HUES64 (cell line): ENCODE measurements around the gene RPRD1B.

ENCODE experiments used
- H3K27ac ChIP-seq: 2 replicates; pipeline ENCODE4 v1.7.0; 2013; ENCODE audit warnings: low read depth, low read length, inconsistent platforms
- H3K27me3 ChIP-seq: 2 replicates; pipeline ENCODE4 v1.6.1; 2013; ENCODE audit warnings: mild to moderate bottlenecking, low read length; ENCODE audit not compliant: insufficient read depth
- H3K36me3 ChIP-seq: 2 replicates; pipeline ENCODE4 v1.6.1; 2013; ENCODE audit warnings: mild to moderate bottlenecking, low read length; ENCODE audit not compliant: insufficient read depth
- H3K4me1 ChIP-seq: 2 replicates; pipeline ENCODE4 v1.6.1; 2013; ENCODE audit warnings: mild to moderate bottlenecking, low read length, moderate library complexity; ENCODE audit not compliant: insufficient read depth
- H3K4me3 ChIP-seq: 2 replicates; pipeline ENCODE4 v1.5.1; 2013; ENCODE audit warnings: mild to moderate bottlenecking, low read length, moderate library complexity
- H3K9ac ChIP-seq: 2 replicates; pipeline ENCODE4 v1.6.1; 2013; ENCODE audit warnings: mild to moderate bottlenecking, low read depth, low read length
- H3K9me3 ChIP-seq: 2 replicates; pipeline ENCODE4 v1.6.1; 2013; ENCODE audit warnings: low read depth, low read length; ENCODE audit not compliant: insufficient read depth
- WGBS: fragments of 150-250, 120-280 bp; methylation state at CpG from one replicate; pipeline ENCODE4 v1.1.7; 2013; ENCODE audit warnings: missing lambda C conversion rate; 5-methylcytosine and 5-hydroxymethylcytosine counted together

RPRD1B gene

DNA sequence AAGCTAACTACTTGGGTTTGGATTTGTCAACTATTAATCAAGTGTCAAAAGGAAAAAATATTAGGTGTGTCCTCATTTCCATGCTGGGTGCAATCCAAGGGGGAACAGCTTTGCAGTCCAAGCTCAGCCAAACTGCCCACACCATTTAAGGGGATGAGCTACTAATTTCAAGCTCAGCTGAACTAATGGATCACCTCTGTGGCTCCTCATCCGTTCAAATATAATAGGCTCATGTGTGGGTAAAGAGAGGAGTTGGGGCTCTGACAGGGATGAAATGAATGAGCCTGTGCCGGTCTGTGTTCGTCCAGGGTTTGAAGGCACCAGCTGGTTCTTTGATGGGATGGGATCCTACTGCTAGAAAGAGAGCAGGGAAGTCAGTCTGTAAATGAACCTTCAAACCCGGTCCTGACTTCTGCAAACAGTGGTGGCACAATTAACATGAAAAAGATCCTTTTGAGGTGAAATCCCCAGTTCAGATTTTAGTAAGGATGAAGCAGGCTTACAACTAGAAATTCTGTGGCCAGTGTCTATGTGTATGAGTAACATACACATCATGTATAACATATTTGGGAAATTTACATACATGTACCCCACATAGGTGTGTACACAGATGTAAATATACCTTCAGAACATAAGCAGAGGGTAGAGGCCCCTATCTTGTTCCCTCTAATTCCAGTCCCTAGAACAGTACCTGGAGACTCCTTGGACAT lies 42.2 kb upstream of the RPRD1B start:
- Histone ChIP-seq H3K27me3 (no peaks in the 10 kb centered on the region), H3K27ac (no peak overlapping the region), H3K9me3 (no peaks in the 10 kb centered on the region), H3K4me3 (no peak overlapping the region), H3K4me1 (peaks cover 9% of the 10 kb centered on the region), H3K9ac (no peak overlapping the region), H3K36me3 (peaks cover 81% of the 10 kb centered on the region)
- WGBS, result 89% methylated on average over 4 of the region's 4 CpGs

DNA sequence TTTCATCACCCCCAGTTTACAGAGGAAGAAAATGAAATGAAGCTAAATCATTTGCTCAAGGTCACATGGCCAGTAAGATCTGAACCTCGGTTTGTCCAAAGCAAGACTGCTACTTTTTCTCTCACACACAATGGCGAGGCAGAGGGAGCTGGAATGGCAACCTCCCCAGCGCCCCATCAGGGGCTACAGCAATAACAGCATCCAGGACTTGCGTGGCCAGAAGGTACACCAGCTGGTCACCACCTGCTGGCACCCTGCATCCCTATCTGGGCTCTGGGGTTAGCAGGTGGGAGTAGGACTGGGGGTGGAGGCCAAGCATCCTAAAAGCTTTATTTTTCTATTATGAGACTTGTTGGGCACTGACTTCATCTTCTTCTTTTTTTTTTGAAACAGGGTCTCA lies 41.6 kb upstream of the RPRD1B start:
- no peaks in the 10 kb centered on the region for H3K27me3 ChIP-seq
- WGBS, result 96% methylated on average over 4 of the region's 4 CpGs
- H3K9ac ChIP-seq, result no peak overlapping the region
- no peak overlapping the region for H3K27ac ChIP-seq
- H3K9me3 ChIP-seq, result no peaks in the 10 kb centered on the region
- H3K4me1 ChIP-seq, result peaks cover 9% of the 10 kb centered on the region
- peaks cover 81% of the 10 kb centered on the region for H3K36me3 ChIP-seq
- no peak overlapping the region for H3K4me3 ChIP-seq

- Histone ChIP-seq H3K27ac (no peak overlapping the region), H3K36me3 (peaks cover 83% of the 10 kb centered on the region), H3K9me3 (no peaks in the 10 kb centered on the region), H3K9ac (no peak overlapping the region), H3K4me1 (peaks cover 4% of the 10 kb centered on the region; the same call in 1 of the 2 replicates), H3K27me3 (no peaks in the 10 kb centered on the region), H3K4me3 (no peak overlapping the region)
- 72% methylated on average over 5 of the region's 5 CpGs for WGBS
These were observed 40.6 kb upstream of the RPRD1B start for GRCh38 chr20:37992802-37993409.

DNA sequence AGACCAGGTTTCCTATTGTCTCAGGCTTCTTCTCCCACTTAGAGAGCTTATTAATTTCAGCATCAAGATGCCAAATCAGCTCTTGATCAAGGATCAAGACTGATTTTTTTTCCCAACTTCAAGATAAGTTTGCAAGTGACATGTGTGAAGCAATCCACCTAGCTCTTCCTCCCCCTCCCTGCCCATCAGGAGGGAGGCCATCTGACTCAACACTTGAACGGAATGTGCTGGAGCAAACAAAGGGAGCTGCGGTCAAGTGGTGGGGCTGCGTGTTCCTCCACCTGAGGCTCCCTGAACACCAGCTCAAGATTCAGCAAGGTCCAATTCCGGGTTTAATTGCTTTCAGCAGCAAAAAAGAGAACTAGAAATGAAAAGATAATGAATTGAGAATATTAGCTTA lies 39.0 kb upstream of the RPRD1B start:
- H3K9ac ChIP-seq, result no peak overlapping the region
- peaks cover 4% of the 10 kb centered on the region; the same call in 1 of the 2 replicates for H3K4me1 ChIP-seq
- WGBS, result 79% methylated on average over 4 of the region's 4 CpGs
- no peak overlapping the region for H3K4me3 ChIP-seq
- peaks cover 84% of the 10 kb centered on the region for H3K36me3 ChIP-seq
- no peaks in the 10 kb centered on the region for H3K27me3 ChIP-seq
- H3K9me3 ChIP-seq, result no peaks in the 10 kb centered on the region
- H3K27ac ChIP-seq, result no peak overlapping the region

GRCh38 chr20:37995856-37996605 lies 37.5 kb upstream of the RPRD1B start:
- peaks cover 87% of the 10 kb centered on the region for H3K36me3 ChIP-seq
- no peaks in the 10 kb centered on the region for H3K27me3 ChIP-seq
- peaks cover 4% of the 10 kb centered on the region; the same call in 1 of the 2 replicates for H3K4me1 ChIP-seq
- H3K27ac ChIP-seq, result no peak overlapping the region
- 93% methylated on average over 9 of the region's 9 CpGs for WGBS
- no peaks in the 10 kb centered on the region for H3K9me3 ChIP-seq
- H3K9ac ChIP-seq, result no peak overlapping the region
- H3K4me3 ChIP-seq, result no peak overlapping the region

DNA sequence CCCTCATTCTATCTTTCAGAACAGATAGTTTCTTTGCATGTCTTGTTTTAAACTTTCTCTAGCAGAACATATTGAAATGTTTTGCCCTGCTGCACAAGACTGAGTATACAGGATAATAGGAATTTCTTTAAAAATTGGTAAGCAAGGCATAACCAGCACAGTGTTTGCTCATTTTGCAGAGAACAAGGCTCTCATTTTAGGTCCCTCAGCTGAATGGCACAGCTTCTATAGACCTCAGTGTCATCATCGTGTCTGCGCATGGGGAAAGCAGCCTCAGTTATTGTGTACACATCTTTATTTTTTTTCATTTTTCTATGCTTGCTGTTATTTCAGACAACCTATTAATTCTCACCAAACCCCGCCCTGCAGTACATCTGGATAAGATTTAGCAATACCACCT lies 36.0 kb upstream of the RPRD1B start:
- H3K27me3 ChIP-seq, result no peaks in the 10 kb centered on the region
- H3K9me3 ChIP-seq, result no peaks in the 10 kb centered on the region
- H3K36me3 ChIP-seq, result peaks cover 89% of the 10 kb centered on the region
- no peak overlapping the region for H3K27ac ChIP-seq
- H3K4me1 ChIP-seq, result peaks cover 4% of the 10 kb centered on the region; the same call in 1 of the 2 replicates
- WGBS, result 97% methylated on average over 3 of the region's 3 CpGs
- H3K9ac ChIP-seq, result no peak overlapping the region
- H3K4me3 ChIP-seq, result no peak overlapping the region

DNA sequence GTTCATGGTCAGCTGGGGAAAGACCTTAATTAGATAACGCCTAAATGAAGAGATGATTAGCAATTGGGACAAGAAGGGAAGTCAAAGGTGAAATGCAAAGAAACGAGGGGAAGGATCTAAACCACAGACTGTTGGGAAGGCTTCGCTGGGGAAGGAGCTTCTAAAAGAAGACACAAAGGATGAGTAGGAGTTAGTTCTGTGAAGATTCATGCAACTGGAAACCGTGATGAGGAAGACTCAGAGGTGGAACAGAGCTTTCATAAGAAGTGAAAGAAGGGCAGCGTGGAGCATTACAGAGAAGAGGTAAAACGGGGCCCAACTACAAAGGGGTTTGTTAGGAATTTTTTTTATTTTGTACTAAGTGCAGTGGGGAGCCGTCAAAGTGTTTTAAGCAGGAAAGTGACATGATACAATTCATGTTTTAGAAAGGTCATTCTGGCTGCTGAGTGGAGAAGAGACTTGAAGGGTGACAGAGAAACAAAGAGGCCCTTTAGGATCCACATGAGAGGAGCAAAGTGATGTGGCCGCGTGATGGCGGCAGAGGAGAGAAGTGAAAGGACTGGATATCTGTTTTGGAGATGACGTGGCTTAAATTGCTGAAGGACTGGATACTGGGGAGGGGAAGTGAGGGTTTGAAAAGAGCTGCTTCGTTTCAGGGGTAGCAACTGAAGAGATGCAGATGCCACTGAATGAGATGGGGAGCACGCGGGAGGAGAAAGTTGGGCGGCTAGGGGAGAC lies 33.9 kb upstream of the RPRD1B start:
- H3K4me3 ChIP-seq, result no peak overlapping the region
- H3K9ac ChIP-seq, result no peak overlapping the region
- no peak overlapping the region for H3K27ac ChIP-seq
- no peaks in the 10 kb centered on the region for H3K4me1 ChIP-seq
- H3K27me3 ChIP-seq, result no peaks in the 10 kb centered on the region
- 92% methylated on average over 15 of the region's 15 CpGs for WGBS
- peaks cover 97% of the 10 kb centered on the region for H3K36me3 ChIP-seq
- H3K9me3 ChIP-seq, result no peaks in the 10 kb centered on the region

DNA sequence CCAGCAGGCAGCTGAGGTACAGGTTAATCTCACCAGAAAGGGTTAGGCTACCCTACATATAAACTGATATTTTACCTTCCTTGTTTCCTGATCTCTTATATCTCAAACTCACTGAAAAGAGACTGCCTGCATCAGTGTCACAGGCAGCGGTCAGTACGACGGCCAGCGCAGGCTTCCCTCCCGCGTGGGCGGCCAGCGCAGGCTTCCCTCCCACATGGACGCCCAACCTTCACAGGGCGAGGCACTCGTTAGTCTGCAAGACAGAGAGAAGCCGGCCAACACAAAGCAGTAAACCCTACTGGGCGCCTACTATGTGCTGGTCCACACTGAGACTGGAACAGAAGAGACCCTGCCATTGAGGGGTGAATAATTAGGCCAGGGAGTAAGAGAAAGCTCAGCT lies 33.3 kb upstream of the RPRD1B start:
- Histone ChIP-seq H3K27ac (no peak overlapping the region), H3K27me3 (no peaks in the 10 kb centered on the region), H3K9ac (no peak overlapping the region), H3K36me3 (peaks cover 97% of the 10 kb centered on the region), H3K9me3 (no peaks in the 10 kb centered on the region), H3K4me1 (no peaks in the 10 kb centered on the region), H3K4me3 (no peak overlapping the region)
- 96% methylated on average over 13 of the region's 13 CpGs for WGBS

DNA sequence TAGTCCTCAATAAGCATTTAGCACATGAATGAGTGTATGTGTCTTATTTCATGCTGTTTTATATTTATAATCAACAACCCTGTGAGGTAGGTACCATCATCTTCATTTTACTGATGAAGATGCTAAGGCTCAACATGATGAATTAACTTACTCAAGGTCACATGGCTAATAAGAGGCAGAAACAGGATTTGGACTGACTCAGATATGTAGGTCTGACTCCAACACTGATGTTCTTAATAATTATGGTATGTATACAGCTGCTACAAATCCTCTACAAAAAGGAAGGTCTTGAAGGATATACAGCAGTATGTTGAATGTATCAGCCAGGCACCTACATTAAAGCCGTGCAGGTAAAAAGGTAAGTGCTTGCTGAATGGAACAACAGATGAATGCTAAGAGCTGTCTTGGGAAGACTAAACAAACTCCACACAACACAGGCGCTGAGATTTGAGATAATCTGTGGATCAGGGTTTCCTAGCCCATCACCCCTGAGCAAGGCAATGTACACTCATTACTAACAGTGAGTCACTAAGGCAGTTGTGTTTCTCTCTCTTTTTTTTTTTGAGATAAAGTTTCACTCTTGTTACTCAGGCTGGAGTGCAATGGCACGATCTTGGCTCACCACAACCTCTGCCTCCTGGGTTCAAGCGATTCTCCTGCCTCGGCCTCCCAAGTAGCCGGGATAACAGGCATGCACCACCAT lies 32.2 kb upstream of the RPRD1B start:
- Histone ChIP-seq H3K9me3 (no peaks in the 10 kb centered on the region), H3K4me3 (no peak overlapping the region), H3K27me3 (no peaks in the 10 kb centered on the region), H3K36me3 (peaks cover 95% of the 10 kb centered on the region), H3K27ac (no peak overlapping the region), H3K4me1 (no peaks in the 10 kb centered on the region), H3K9ac (no peak overlapping the region)
- WGBS, result 95% methylated on average over 6 of the region's 6 CpGs

DNA sequence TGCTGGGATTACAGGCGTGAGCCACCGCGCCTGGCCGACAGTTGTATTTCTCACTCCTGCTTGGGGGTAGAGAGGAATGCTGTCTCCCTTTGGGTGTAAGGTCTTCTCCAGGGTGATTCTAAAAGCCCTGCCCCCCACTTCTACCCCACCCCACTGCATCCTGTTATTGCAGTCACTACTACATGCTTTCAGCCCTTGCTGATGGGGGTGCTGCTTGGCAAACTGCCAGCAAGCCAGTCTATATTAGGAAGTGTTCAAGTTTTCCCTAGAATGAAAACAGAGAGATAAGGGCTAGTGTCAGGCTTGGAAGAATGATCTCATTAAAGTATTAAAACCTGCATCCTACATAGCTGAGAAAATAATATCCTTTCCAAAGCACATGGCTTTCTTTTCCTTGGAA lies 31.6 kb upstream of the RPRD1B start:
- no peak overlapping the region for H3K9ac ChIP-seq
- no peak overlapping the region for H3K27ac ChIP-seq

More for the DNA sequence above, 31.6 kb upstream of the RPRD1B start:
- H3K9me3 ChIP-seq, result no peaks in the 10 kb centered on the region
- no peak overlapping the region for H3K4me3 ChIP-seq
- no peaks in the 10 kb centered on the region for H3K27me3 ChIP-seq
- H3K36me3 ChIP-seq, result peaks cover 88% of the 10 kb centered on the region
- WGBS, result 100% methylated on average over 4 of the region's 4 CpGs
- H3K4me1 ChIP-seq, result no peaks in the 10 kb centered on the region
